Trophoblast cell (in vitro differentiated cells and primary cell): Measurements from ENCODE around the gene MAP7.
"Not testable (repeated sequence)": the region's sequence is repeated elsewhere in the genome, so short reads cannot be mapped to it uniquely, and the experiment has no call there.

Source experiments
- DNase-seq, 2 donors: peaks; one replicate each; pipeline ENCODE4 v3.0.0-alpha.2; 2016
- H2AFZ ChIP-seq: 2 replicates; pipeline ENCODE4 v1.6.1; 2013; ENCODE audit warnings: low read length, moderate library complexity, mild to moderate bottlenecking; ENCODE audit not compliant: insufficient read depth, poor library complexity
- H2AK5ac ChIP-seq: 2 replicates; pipeline ENCODE4 v1.6.1; 2013; ENCODE audit warnings: mild to moderate bottlenecking, low read length
- H2BK120ac ChIP-seq: 2 replicates; pipeline ENCODE4 v1.6.1; 2013; ENCODE audit warnings: low read length, mild to moderate bottlenecking, moderate library complexity; ENCODE audit not compliant: insufficient read depth, poor library complexity
- H2BK12ac ChIP-seq: 2 replicates; pipeline ENCODE4 v1.6.1; 2013; ENCODE audit warnings: mild to moderate bottlenecking, low read length, moderate library complexity
- H2BK5ac ChIP-seq: 2 replicates; pipeline ENCODE4 v1.6.1; 2013; ENCODE audit warnings: low read length, low read depth, moderate library complexity, mild to moderate bottlenecking; ENCODE audit not compliant: poor library complexity
- H3K14ac ChIP-seq: 2 replicates; pipeline ENCODE4 v1.6.1; 2013; ENCODE audit warnings: mild to moderate bottlenecking, low read length
- H3K18ac ChIP-seq: 2 replicates; pipeline ENCODE4 v1.6.1; 2013; ENCODE audit warnings: mild to moderate bottlenecking, low read length
- H3K23ac ChIP-seq: 2 replicates; pipeline ENCODE4 v1.6.1; 2013; ENCODE audit warnings: low read length
- H3K27ac ChIP-seq: 2 replicates; pipeline ENCODE4 v1.5.1; 2013; ENCODE audit warnings: low read depth, mild to moderate bottlenecking, inconsistent platforms, low read length, moderate library complexity
- H3K27me3 ChIP-seq: 2 replicates; pipeline ENCODE4 v1.6.1; 2013; ENCODE audit warnings: inconsistent platforms, mild to moderate bottlenecking, low read length, moderate library complexity; ENCODE audit not compliant: insufficient read depth
- H3K36me3 ChIP-seq, 2 experiments: 1 replicate in 1 of 2; 2 replicates in 1 of 2; pipeline ENCODE4 v1.6.1; 2013; ENCODE audit warnings: low read length in 2 of 2, mild to moderate bottlenecking in 2 of 2, moderate library complexity in 1 of 2; ENCODE audit not compliant: insufficient read depth in 2 of 2, control insufficient read depth in 1 of 2
- H3K4ac ChIP-seq: 2 replicates; pipeline ENCODE4 v1.6.1; 2013; ENCODE audit warnings: low read depth, mild to moderate bottlenecking, low read length, moderate library complexity
- H3K4me1 ChIP-seq, 2 experiments: 1 replicate in 1 of 2; 2 replicates in 1 of 2; pipeline ENCODE4 v1.6.1; 2013; ENCODE audit warnings: low read length in 2 of 2, mild to moderate bottlenecking in 2 of 2, moderate library complexity in 1 of 2; ENCODE audit not compliant: insufficient read depth in 2 of 2, control insufficient read depth in 1 of 2
- H3K4me2 ChIP-seq: 2 replicates; pipeline ENCODE4 v1.6.1; 2013; ENCODE audit warnings: inconsistent platforms, mild to moderate bottlenecking, low read length, moderate library complexity
- H3K4me3 ChIP-seq: 2 replicates; pipeline ENCODE4 v1.5.1; 2013; ENCODE audit warnings: mild to moderate bottlenecking, low read depth, low read length, inconsistent platforms
- H3K79me1 ChIP-seq: one replicate; pipeline ENCODE4 v1.6.1; 2013; ENCODE audit warnings: low read length
- H3K79me2 ChIP-seq: 2 replicates; pipeline ENCODE4 v1.6.1; 2013; ENCODE audit warnings: low read length, mild to moderate bottlenecking; ENCODE audit not compliant: control insufficient read depth, insufficient read depth, poor library complexity
- H3K9ac ChIP-seq: 2 replicates; pipeline ENCODE4 v1.6.1; 2013; ENCODE audit warnings: mild to moderate bottlenecking, low read length
- H3K9me3 ChIP-seq: 2 replicates; pipeline ENCODE4 v1.6.1; 2013; ENCODE audit warnings: low read depth, mild to moderate bottlenecking, control low read depth, inconsistent platforms, low read length; ENCODE audit not compliant: insufficient read depth
- H4K12ac ChIP-seq: 2 replicates; pipeline ENCODE4 v1.6.1; 2013; ENCODE audit warnings: low read depth, mild to moderate bottlenecking, low read length, moderate library complexity
- H4K8ac ChIP-seq: 2 replicates; pipeline ENCODE4 v1.6.1; 2013; ENCODE audit warnings: low read depth, mild to moderate bottlenecking, low read length, moderate library complexity
- H4K91ac ChIP-seq: one replicate; pipeline ENCODE4 v1.6.1; 2013; ENCODE audit warnings: low read depth, mild to moderate bottlenecking, low read length, moderate library complexity
- WGBS: extraction: QIAGEN DNeasy Blood & Tissue Kit; methylation state at CpG from one replicate; pipeline ENCODE4 v1.1.7; 2013; ENCODE audit warnings: missing lambda C conversion rate; ENCODE audit not compliant: insufficient read length, insufficient coverage; ENCODE audit errors: extremely low coverage; 5-methylcytosine and 5-hydroxymethylcytosine counted together

MAP7 gene

GRCh38 chr6:136500414-136500813 lies 49.8 kb downstream of the MAP7 start:
- DNase-seq = no peak
- Histone ChIP-seq H3K14ac (no peak overlapping the region), H3K4me3 (no peak overlapping the region), H3K36me3 (no peaks in the 10 kb centered on the region), H3K4ac (no peak overlapping the region), H2AFZ (no peak overlapping the region), H4K91ac (no peak overlapping the region), H3K23ac (no peak overlapping the region), H3K79me2 (no peaks in the 10 kb centered on the region), H4K8ac (no peak overlapping the region), H3K27me3 (no peaks in the 10 kb centered on the region), H3K27ac (no peak overlapping the region), H3K4me2 (no peak overlapping the region), H3K79me1 (no peaks in the 10 kb centered on the region), H4K12ac (no peak overlapping the region), H2BK120ac (no peak overlapping the region), H2BK5ac (no peak overlapping the region), H2BK12ac (no peak overlapping the region), H3K18ac (no peak overlapping the region), H2AK5ac (no peak overlapping the region), H3K4me1 (peaks cover 0 to 2% of the 10 kb centered on the region in 2 experiments), H3K9ac (no peak overlapping the region), H3K9me3 (no peaks in the 10 kb centered on the region)
- no CpG with 5 or more reads among the region's 5 CpGs for WGBS

DNA sequence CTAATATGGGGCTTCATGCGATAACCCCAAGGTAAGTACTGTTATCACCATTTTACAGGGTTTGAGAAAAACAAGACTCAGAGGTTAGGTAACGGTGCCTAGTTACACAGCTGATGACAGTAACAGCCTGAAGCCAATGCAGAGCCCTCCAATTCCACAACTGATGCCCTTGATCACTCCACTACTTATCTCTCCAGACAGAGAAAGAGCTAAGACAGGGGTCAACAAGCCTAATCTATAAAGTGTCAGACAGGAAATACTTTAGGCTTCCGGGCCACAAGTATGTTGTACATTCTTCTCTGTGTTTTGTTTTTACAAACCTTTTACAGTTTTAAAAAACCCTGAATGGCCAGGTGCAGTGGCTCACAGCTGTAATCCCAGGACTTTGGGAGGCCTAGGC lies 50.9 kb downstream of the MAP7 start:
- H4K91ac ChIP-seq = no peak overlapping the region
- no peak overlapping the region for H2AFZ ChIP-seq
- H3K4ac ChIP-seq = no peak overlapping the region
- no peaks in the 10 kb centered on the region for H3K36me3 ChIP-seq
- H2BK12ac ChIP-seq = no peak overlapping the region
- no CpG with 5 or more reads among the region's 3 CpGs for WGBS
- no peaks in the 10 kb centered on the region for H3K27me3 ChIP-seq
- H3K23ac ChIP-seq = no peak overlapping the region
- no peak for DNase-seq
- H3K79me2 ChIP-seq = no peaks in the 10 kb centered on the region
- H3K9ac ChIP-seq = no peak overlapping the region
- H2AK5ac ChIP-seq = no peak overlapping the region
- no peak overlapping the region for H2BK120ac ChIP-seq
- H3K27ac ChIP-seq = no peak overlapping the region
- no peak overlapping the region for H3K4me2 ChIP-seq
- H4K12ac ChIP-seq = no peak overlapping the region
- H3K14ac ChIP-seq = no peak overlapping the region
- H2BK5ac ChIP-seq = no peak overlapping the region
- no peak overlapping the region for H3K18ac ChIP-seq
- H3K79me1 ChIP-seq = no peaks in the 10 kb centered on the region
- H4K8ac ChIP-seq = no peak overlapping the region
- peaks cover 0 to 2% of the 10 kb centered on the region in 2 experiments for H3K4me1 ChIP-seq
- H3K4me3 ChIP-seq = no peak overlapping the region
- no peaks in the 10 kb centered on the region for H3K9me3 ChIP-seq

DNA sequence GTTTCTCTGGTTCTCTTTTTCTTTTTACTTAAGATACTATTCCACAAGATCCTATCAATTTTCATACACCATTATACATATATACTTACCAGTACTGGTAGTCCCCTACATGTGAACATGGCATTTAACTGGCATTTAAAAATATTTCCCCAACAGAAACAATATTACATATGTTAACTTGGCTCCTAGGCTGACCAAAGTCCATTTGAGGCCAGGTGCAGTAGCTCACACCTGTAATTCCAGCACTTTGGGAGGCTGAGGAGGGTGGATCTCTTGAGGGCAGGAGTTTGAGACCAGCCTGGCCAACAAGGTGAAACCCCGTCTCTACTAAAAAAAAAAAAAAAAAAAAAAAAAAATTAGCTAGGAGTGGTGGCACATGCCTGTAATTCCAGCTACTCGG lies 53.8 kb downstream of the MAP7 start:
- H4K12ac ChIP-seq, H2BK12ac ChIP-seq, DNase-seq, H2AK5ac ChIP-seq, H3K4me1 ChIP-seq, H3K79me2 ChIP-seq, H3K9me3 ChIP-seq, H3K27me3 ChIP-seq, H2AFZ ChIP-seq, H3K4me3 ChIP-seq, H2BK120ac ChIP-seq, H4K8ac ChIP-seq, H4K91ac ChIP-seq, H2BK5ac ChIP-seq, H3K36me3 ChIP-seq, H3K23ac ChIP-seq, H3K4ac ChIP-seq, H3K9ac ChIP-seq, H3K27ac ChIP-seq, H3K14ac ChIP-seq, H3K4me2 ChIP-seq, H3K18ac ChIP-seq, H3K79me1 ChIP-seq: not testable (repeated sequence)
- no CpG with 5 or more reads among the region's 2 CpGs for WGBS

DNA sequence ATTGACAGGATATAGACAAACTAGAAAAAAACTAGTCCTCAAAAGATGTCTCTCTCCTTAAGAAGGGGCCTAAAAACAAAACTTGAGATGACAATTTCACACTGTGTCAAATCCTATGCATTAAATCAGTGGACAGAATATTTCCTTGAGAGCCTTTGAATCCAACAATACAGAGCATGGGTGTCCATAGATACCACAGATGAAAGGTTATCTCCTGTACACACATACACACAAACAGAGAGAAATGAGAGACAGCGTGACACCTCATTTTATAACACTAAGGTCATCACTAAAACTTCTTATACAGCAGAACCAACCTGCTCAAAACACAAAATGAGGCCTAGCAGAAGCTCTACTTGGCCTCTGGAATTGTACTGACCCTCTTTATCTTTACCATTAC lies 55.5 kb downstream of the MAP7 start:
- H3K27ac ChIP-seq = no peak overlapping the region
- peaks cover 0 to 1% of the 10 kb centered on the region in 2 experiments for H3K4me1 ChIP-seq
- no peak overlapping the region for H4K91ac ChIP-seq
- no peak overlapping the region for H3K23ac ChIP-seq
- H4K8ac ChIP-seq = no peak overlapping the region
- no peak overlapping the region for H3K18ac ChIP-seq
- H3K14ac ChIP-seq = no peak overlapping the region
- no peaks in the 10 kb centered on the region for H3K79me1 ChIP-seq
- no peak overlapping the region for H2BK120ac ChIP-seq
- H3K9ac ChIP-seq = no peak overlapping the region
- no peak for DNase-seq
- H2AFZ ChIP-seq = no peak overlapping the region
- no peak overlapping the region for H2BK5ac ChIP-seq
- no peak overlapping the region for H4K12ac ChIP-seq
- H3K27me3 ChIP-seq = no peaks in the 10 kb centered on the region
- H3K4ac ChIP-seq = no peak overlapping the region
- no peak overlapping the region for H2AK5ac ChIP-seq
- H3K36me3 ChIP-seq = no peaks in the 10 kb centered on the region
- H3K9me3 ChIP-seq = no peaks in the 10 kb centered on the region
- WGBS = no CpG with 5 or more reads among the region's 1 CpG
- H2BK12ac ChIP-seq = no peak overlapping the region
- no peak overlapping the region for H3K4me2 ChIP-seq
- H3K79me2 ChIP-seq = no peaks in the 10 kb centered on the region
- H3K4me3 ChIP-seq = no peak overlapping the region
